HG03442 (cell line): Measurements from ENCODE around the gene TEX35.
"Not testable (repeated sequence)": the region's sequence is repeated elsewhere in the genome, so short reads cannot be mapped to it uniquely, and the experiment has no call there.

ENCODE experiments used
- ATAC-seq: cut with Tn5 transposase; IDR thresholded peaks from one replicate; pipeline ENCODE4 v1.9.1; 2021; ENCODE audit warnings: mild to moderate bottlenecking, moderate library complexity; ENCODE audit not compliant: unreplicated experiment

TEX35 gene

GRCh38 chr1:178539291-178539690 is 26.4 kb downstream of the TEX35 start:
- no peak for ATAC-seq

GRCh38 chr1:178540204-178540603 is 27.3 kb downstream of the TEX35 start:
- no peak for ATAC-seq

- no peak for ATAC-seq
These were observed 27.7 kb downstream of the TEX35 start for GRCh38 chr1:178540646-178541045.

GRCh38 chr1:178541379-178541778 is 28.5 kb downstream of the TEX35 start:
- no peak for ATAC-seq

GRCh38 chr1:178541829-178542553 is 29.1 kb downstream of the TEX35 start:
- ATAC-seq, result peak; percentile 54

GRCh38 chr1:178542554-178543289 is 29.8 kb downstream of the TEX35 start:
- ATAC-seq, result peak; percentile 60

GRCh38 chr1:178543290-178543607 is 30.3 kb downstream of the TEX35 start:
- ATAC-seq, result peak; percentile 32

GRCh38 chr1:178544531-178544930 is 31.6 kb downstream of the TEX35 start:
- ATAC-seq, result no peak

- ATAC-seq, result no peak
These were observed 35.2 kb downstream of the TEX35 start for GRCh38 chr1:178548108-178548507.

GRCh38 chr1:178551307-178551706 is 38.4 kb downstream of the TEX35 start:
- ATAC-seq, result no peak

- ATAC-seq, result no peak
These were observed 39.0 kb downstream of the TEX35 start for GRCh38 chr1:178551940-178552339.

- no peak for ATAC-seq
These were observed 39.9 kb downstream of the TEX35 start for GRCh38 chr1:178552856-178553255.

- ATAC-seq, result not testable (repeated sequence)
These were observed 41.4 kb downstream of the TEX35 start for GRCh38 chr1:178554351-178554750.

- not testable (repeated sequence) for ATAC-seq
These were observed 42.7 kb downstream of the TEX35 start for GRCh38 chr1:178555613-178556012.

- ATAC-seq, result not testable (repeated sequence)
These were observed 45.9 kb downstream of the TEX35 start for GRCh38 chr1:178558816-178559215.

- no peak for ATAC-seq
These were observed 48.0 kb downstream of the TEX35 start for GRCh38 chr1:178560871-178561376.

GRCh38 chr1:178563099-178563820 is 50.4 kb downstream of the TEX35 start:
- no peak for ATAC-seq

- no peak for ATAC-seq
These were observed 51.3 kb downstream of the TEX35 start for GRCh38 chr1:178564086-178564782.

GRCh38 chr1:178564783-178565180 is 51.9 kb downstream of the TEX35 start:
- no peak for ATAC-seq

- no peak for ATAC-seq
These were observed 52.7 kb downstream of the TEX35 start for GRCh38 chr1:178565586-178565985.

GRCh38 chr1:178566187-178566586 is 53.3 kb downstream of the TEX35 start:
- peak; percentile 97 for ATAC-seq
